ENCODE data around the gene SEC22A. TPM values are rescaled to one million over a fixed set of nuclear protein-coding genes. Genes with fewer than 3 reads are reported as not detected.

SEC22A gene
- total RNA-seq, 3 donors from 2014 or later (not counting 1 experiment from before 2014, with no cell fraction given), result 16.4 to 21.2 (median 17.0) TPM

DNA sequence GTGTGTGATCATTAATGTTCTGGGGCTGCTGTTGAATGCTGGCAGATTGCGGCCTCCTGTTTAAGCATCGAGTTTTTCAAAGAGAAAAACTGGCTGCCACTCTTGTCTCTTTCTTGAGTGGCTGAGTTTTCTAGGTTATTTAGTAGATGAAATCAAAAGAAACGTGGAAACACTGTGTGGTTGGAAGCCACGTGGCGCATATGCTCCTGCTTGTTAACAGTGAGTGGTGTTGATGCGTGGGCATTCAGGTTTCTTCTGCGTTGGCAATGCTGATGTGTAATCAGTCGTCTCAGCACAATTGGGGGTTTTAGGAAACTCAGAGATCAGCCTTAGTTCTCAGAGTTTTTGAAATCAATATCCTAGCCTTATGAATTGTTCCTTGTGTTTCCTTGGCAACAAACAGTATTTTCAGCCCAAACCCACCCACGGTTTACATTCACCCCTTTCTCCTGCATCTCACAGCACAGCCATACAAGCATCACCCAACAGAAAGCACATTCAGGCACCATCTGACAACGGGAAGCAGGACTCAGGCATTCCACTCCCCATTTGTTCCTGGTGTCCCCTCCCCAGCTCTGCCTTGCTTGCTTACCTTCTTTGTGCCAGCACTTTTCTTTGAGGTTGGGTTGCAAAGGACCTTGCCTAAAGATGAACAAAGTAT lies 74.7 kb downstream of the SEC22A start:
- intact Hi-C loops (cut with micrococcal nuclease), result no loop called here
- H3K4me3 ChIP-seq (ENCODE audit: low read length), result no peak overlapping the region
- whole genome bisulfite sequencing (ENCODE audit: insufficient coverage), result 85% methylated on average over 10 of the region's 10 CpGs
- no peak for ATAC-seq
- H3K27ac ChIP-seq (ENCODE audit: low read length), result no peak overlapping the region
- DNase-seq, result no peak
- H3K27me3 ChIP-seq (ENCODE audit: control insufficient read depth, insufficient read depth, low read length), result no peaks in the 10 kb centered on the region
- Mint-ChIP-seq H3K4me3 (no peak overlapping the region), H3K36me3 (no peaks in the 10 kb centered on the region), H3K4me1 (peaks cover 6 to 7% of the 10 kb centered on the region in 2 donors), H3K27me3 (ENCODE audit: low read depth in 2 of 2) (no peaks in the 10 kb centered on the region), H3K27ac (no peak overlapping the region), H3K9me3 (no peaks in the 10 kb centered on the region)
- no peak for TF ChIP-seq CTCF (IDR thresholded peaks at IDR 0.05)
- no peaks in the 10 kb centered on the region for H3K4me1 ChIP-seq (ENCODE audit: control insufficient read depth, insufficient read depth, low read length)
- peaks cover 2% of the 10 kb centered on the region for H3K36me3 ChIP-seq (ENCODE audit: control insufficient read depth, insufficient read depth, low read length)
- no peaks in the 10 kb centered on the region for H3K9me3 ChIP-seq (ENCODE audit: control insufficient read depth, insufficient read depth, low read length)

DNA sequence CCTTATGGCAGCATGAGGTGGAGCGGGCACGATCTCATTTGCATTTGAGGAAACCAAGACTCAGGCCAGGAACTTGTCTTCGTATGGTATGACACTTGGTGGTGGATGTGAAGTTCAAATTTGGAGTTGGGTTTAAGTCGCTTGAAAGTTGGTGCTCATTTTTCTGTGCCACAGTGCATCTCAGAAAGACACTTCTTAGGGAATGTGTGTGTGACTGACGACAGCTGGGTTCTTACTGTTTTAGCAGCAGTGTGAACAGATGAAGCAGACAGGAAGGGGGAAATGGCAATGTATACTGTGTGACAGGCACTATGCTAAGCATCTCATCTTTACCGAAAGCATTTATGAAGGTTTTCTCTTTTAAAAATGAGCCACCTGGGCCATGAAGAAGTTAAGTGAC lies 75.4 kb downstream of the SEC22A start:
- Mint-ChIP-seq H3K27ac (no peak overlapping the region), H3K4me1 (peaks cover 6 to 7% of the 10 kb centered on the region in 2 donors), H3K4me3 (no peak overlapping the region), H3K9me3 (no peaks in the 10 kb centered on the region), H3K27me3 (ENCODE audit: low read depth in 2 of 2) (no peaks in the 10 kb centered on the region), H3K36me3 (no peaks in the 10 kb centered on the region)
- Histone ChIP-seq H3K9me3 (ENCODE audit: control insufficient read depth, insufficient read depth, low read length) (no peaks in the 10 kb centered on the region), H3K27me3 (ENCODE audit: control insufficient read depth, insufficient read depth, low read length) (no peaks in the 10 kb centered on the region), H3K27ac (ENCODE audit: low read length) (no peak overlapping the region), H3K4me1 (ENCODE audit: control insufficient read depth, insufficient read depth, low read length) (no peaks in the 10 kb centered on the region), H3K36me3 (ENCODE audit: control insufficient read depth, insufficient read depth, low read length) (no peaks in the 10 kb centered on the region), H3K4me3 (ENCODE audit: low read length) (no peak overlapping the region)
- no peak for TF ChIP-seq CTCF (IDR thresholded peaks at IDR 0.05)
- no peak for DNase-seq
- intact Hi-C loops (cut with micrococcal nuclease), result no loop called here
- no peak for ATAC-seq
- WGBS (ENCODE audit: insufficient coverage), result 93% methylated on average over 6 of the region's 6 CpGs

- no peak for TF ChIP-seq CTCF (IDR thresholded peaks at IDR 0.05)
- Histone ChIP-seq H3K9me3 (ENCODE audit: control insufficient read depth, insufficient read depth, low read length) (no peaks in the 10 kb centered on the region), H3K4me3 (ENCODE audit: low read length) (no peak overlapping the region), H3K36me3 (ENCODE audit: control insufficient read depth, insufficient read depth, low read length) (no peaks in the 10 kb centered on the region), H3K27me3 (ENCODE audit: control insufficient read depth, insufficient read depth, low read length) (no peaks in the 10 kb centered on the region), H3K27ac (ENCODE audit: low read length) (no peak overlapping the region), H3K4me1 (ENCODE audit: control insufficient read depth, insufficient read depth, low read length) (no peaks in the 10 kb centered on the region)
- H3K4me1 Mint-ChIP-seq, result peaks cover 6 to 7% of the 10 kb centered on the region in 2 donors
- no peaks in the 10 kb centered on the region for H3K9me3 Mint-ChIP-seq
- 91% methylated on average over 5 of the region's 5 CpGs for WGBS (ENCODE audit: insufficient coverage)
- H3K27me3 Mint-ChIP-seq (ENCODE audit: low read depth in 2 of 2), result no peaks in the 10 kb centered on the region
- no peak overlapping the region for H3K4me3 Mint-ChIP-seq
- intact Hi-C loops (cut with micrococcal nuclease), result no loop called here
- H3K36me3 Mint-ChIP-seq, result no peaks in the 10 kb centered on the region
- H3K27ac Mint-ChIP-seq, result no peak overlapping the region
- no peak for DNase-seq
- no peak for ATAC-seq
Measured at GRCh38 chr3:123278446-123278845, 76.7 kb downstream of the SEC22A start.

- Histone ChIP-seq H3K27me3 (ENCODE audit: control insufficient read depth, insufficient read depth, low read length) (no peaks in the 10 kb centered on the region), H3K27ac (ENCODE audit: low read length) (no peak overlapping the region), H3K36me3 (ENCODE audit: control insufficient read depth, insufficient read depth, low read length) (no peaks in the 10 kb centered on the region), H3K4me3 (ENCODE audit: low read length) (no peak overlapping the region), H3K4me1 (ENCODE audit: control insufficient read depth, insufficient read depth, low read length) (no peaks in the 10 kb centered on the region), H3K9me3 (ENCODE audit: control insufficient read depth, insufficient read depth, low read length) (no peaks in the 10 kb centered on the region)
- no peak overlapping the region for H3K27ac Mint-ChIP-seq
- no peaks in the 10 kb centered on the region for H3K9me3 Mint-ChIP-seq
- no peak overlapping the region for H3K4me3 Mint-ChIP-seq
- H3K4me1 Mint-ChIP-seq, result peaks cover 6 to 7% of the 10 kb centered on the region in 2 donors
- WGBS (ENCODE audit: insufficient coverage), result 87% methylated on average over 7 of the region's 7 CpGs
- ATAC-seq (no peak), DNase-seq (no peak)
- H3K36me3 Mint-ChIP-seq, result no peaks in the 10 kb centered on the region
- TF ChIP-seq CTCF (IDR thresholded peaks at IDR 0.05), result no peak
- intact Hi-C loops (cut with micrococcal nuclease), result no loop called here
- H3K27me3 Mint-ChIP-seq (ENCODE audit: low read depth in 2 of 2), result no peaks in the 10 kb centered on the region
Measured at GRCh38 chr3:123279121-123279520, 77.4 kb downstream of the SEC22A start.
